Lung (tissue), 12 donors: ENCODE results near the gene SLC7A11. TPM values are rescaled to one million over a fixed set of nuclear protein-coding genes. Genes with fewer than 3 reads are reported as not detected.

Experiments
- ATAC-seq: fragments of 200-7000 bp; cut with Tn5 transposase; one replicate; pipeline ENCODE4 v1.9.1; 2020; ENCODE audit warnings: moderate number of reproducible peaks; ENCODE audit not compliant: insufficient read depth, low FRiP score
- DNase-seq, 3 donors: peaks; one replicate each; pipeline ENCODE4 v3.0.0-alpha.2; 2013 to 2017
- H3K27ac ChIP-seq, 2 donors: one replicate each; pipeline ENCODE4 v1.5.1; 2013; ENCODE audit warnings: mild to moderate bottlenecking in 2 of 2, moderate library complexity in 2 of 2, control low read depth in 1 of 2, inconsistent platforms in 1 of 2, low read depth in 1 of 2, low read length in 1 of 2
- H3K27me3 ChIP-seq, 3 donors: one replicate each; pipeline ENCODE4 v1.5.1; 2013; ENCODE audit warnings: low read length in 2 of 3; ENCODE audit not compliant: control insufficient read depth in 3 of 3, insufficient read depth in 3 of 3
- H3K36me3 ChIP-seq, 4 donors: one replicate each; pipeline ENCODE4 v1.5.1; 2013; ENCODE audit warnings: low read length in 4 of 4, mild to moderate bottlenecking in 1 of 4, moderate library complexity in 1 of 4; ENCODE audit not compliant: control insufficient read depth in 4 of 4, insufficient read depth in 4 of 4
- H3K4me1 ChIP-seq, 5 donors: one replicate each; pipeline ENCODE4 v1.5.1; 2013; ENCODE audit warnings: low read length in 5 of 5, mild to moderate bottlenecking in 2 of 5, moderate library complexity in 1 of 5; ENCODE audit not compliant: control insufficient read depth in 5 of 5, insufficient read depth in 5 of 5
- H3K4me3 ChIP-seq: one replicate; pipeline ENCODE4 v1.5.1; 2013; ENCODE audit warnings: mild to moderate bottlenecking, control low read depth, moderate library complexity
- H3K9ac ChIP-seq, 2 donors: one replicate each; pipeline ENCODE4 v1.5.1; 2013; ENCODE audit warnings: low read length in 2 of 2, control low read depth in 1 of 2; ENCODE audit not compliant: insufficient read depth in 1 of 2
- H3K9me3 ChIP-seq, 4 donors: one replicate each; pipeline ENCODE4 v1.5.1; 2013; ENCODE audit warnings: low read length in 3 of 4, mild to moderate bottlenecking in 1 of 4, moderate library complexity in 1 of 4; ENCODE audit not compliant: control insufficient read depth in 4 of 4, insufficient read depth in 3 of 4
- CTCF ChIP-seq: IDR thresholded peaks from 2 replicates; pipeline ENCODE4 v1.5.1; 2012; ENCODE audit warnings: mild to moderate bottlenecking; ENCODE audit errors: control extremely low read depth, extremely low read depth
- WGBS, 2 donors: extraction: QIAGEN DNeasy Blood & Tissue Kit; methylation state at CpG; one replicate each; pipeline ENCODE4 v1.1.7; 2013; 5-methylcytosine and 5-hydroxymethylcytosine counted together
- polyA plus RNA-seq, 2 donors: library from polyadenylated mRNA; stranded (reverse); fragments of 200-250 nt; gene quantifications; one replicate each; pipeline ENCODE4 v1.2.1, GENCODE V29; 2013
- total RNA-seq, 2 donors: library from RNA; depleted of rRNA in 1 of 2; stranded (reverse); fragments of >200 nt in 1 of 2; gene quantifications; one replicate each; pipeline ENCODE4 v1.2.1, GENCODE V29; 2014 to 2021
- donor health status: control.
- donor health status: control.
- donor health status: Bipolar disorder and iron deficiency.
- donor health status: healthy.
- donor health status: DM: yes; HTN: yes; CAD: no.

SLC7A11 gene
- total and polyA plus RNA-seq, 4 donors, result 2.0 to 6.7 (median 2.9) TPM

- ATAC-seq, result no peak
- no peaks in the 10 kb centered on the region for H3K27me3 ChIP-seq
- H3K9ac ChIP-seq, result no peak overlapping the region
- no peak overlapping the region for H3K27ac ChIP-seq
- no peak for TF ChIP-seq CTCF
- 77% methylated on average over 2 of the region's 2 CpGs for WGBS, 2 donors
- no peak overlapping the region for H3K4me3 ChIP-seq
- DNase-seq, result no peak
- H3K4me1 ChIP-seq, result no peaks in the 10 kb centered on the region
- no peaks in the 10 kb centered on the region for H3K9me3 ChIP-seq
- no peaks in the 10 kb centered on the region for H3K36me3 ChIP-seq
Measured at GRCh38 chr4:138138774-138139173, 103.4 kb downstream of the SLC7A11 start.

GRCh38 chr4:138135610-138136009, 106.5 kb downstream of the SLC7A11 start:
- Histone ChIP-seq H3K27ac (no peak overlapping the region), H3K27me3 (no peaks in the 10 kb centered on the region), H3K9me3 (peaks cover 0 to 7% (median 4%) of the 10 kb centered on the region in 4 donors), H3K4me1 (no peaks in the 10 kb centered on the region), H3K36me3 (no peaks in the 10 kb centered on the region), H3K9ac (no peak overlapping the region), H3K4me3 (no peak overlapping the region)
- ATAC-seq, result no peak
- no peak for TF ChIP-seq CTCF
- no peak for DNase-seq
- WGBS, 2 donors, result 80 to 95% methylated on average over 2 of the region's 2 CpGs

- Histone ChIP-seq H3K4me3 (no peak overlapping the region), H3K27me3 (no peaks in the 10 kb centered on the region), H3K9ac (no peak overlapping the region), H3K27ac (no peak overlapping the region), H3K9me3 (peaks cover 0 to 7% (median 0%) of the 10 kb centered on the region in 4 donors), H3K36me3 (no peaks in the 10 kb centered on the region), H3K4me1 (no peaks in the 10 kb centered on the region)
- TF ChIP-seq CTCF, result no peak
- 88 to 90% methylated on average over 1 of the region's 1 CpG for WGBS, 2 donors
- DNase-seq (no peak), ATAC-seq (no peak)
Measured at GRCh38 chr4:138118270-138118669, 123.9 kb downstream of the SLC7A11 start.

- H3K4me3 ChIP-seq, result no peak overlapping the region
- H3K27me3 ChIP-seq, result no peaks in the 10 kb centered on the region
- no peak overlapping the region for H3K27ac ChIP-seq
- no peak overlapping the region for H3K9ac ChIP-seq
- H3K9me3 ChIP-seq, result no peaks in the 10 kb centered on the region
- no peak for DNase-seq
- 75% methylated on average over 2 of the region's 2 CpGs for WGBS, 2 donors
- H3K36me3 ChIP-seq, result no peaks in the 10 kb centered on the region
- no peaks in the 10 kb centered on the region for H3K4me1 ChIP-seq
- no peak for TF ChIP-seq CTCF
- no peak for ATAC-seq
Measured at GRCh38 chr4:138115053-138115452, 127.1 kb downstream of the SLC7A11 start.
